Panc1 (cell line): ENCODE data around the gene CTXN1. TPM values are rescaled to one million over a fixed set of nuclear protein-coding genes. Genes with fewer than 3 reads are reported as not detected.

ENCODE experiments used
- ATAC-seq: fragments of 200-7000 bp; cut with Tn5 transposase; 2 replicates; pipeline ENCODE4 v1.9.1; 2020; ENCODE audit warnings: mild to moderate bottlenecking, moderate library complexity
- BruUV-seq: library from RNA; stranded (reverse); fragments of 400-500 nt; replicated peaks from 2 replicates; lab custom pipeline; 2021; lab: Mats Ljungman, UMichigan
- CTCF ChIA-PET: fragments of 300-600 bp; sonication (Branson Sonifier 250); formaldehyde crosslinking; loops from one replicate; lab custom pipeline; 2022; ENCODE audit warnings: antibody characterized with exemption; lab: Charles Lee
- POLR2A ChIA-PET: fragments of 300-600 bp; sonication (Branson Sonifier 250); formaldehyde crosslinking; loops from one replicate; lab custom pipeline; 2022; ENCODE audit warnings: antibody characterized with exemption; lab: Charles Lee
- DNase-seq: peaks from one replicate; pipeline ENCODE4 v3.0.0-alpha.2; 2010; ENCODE audit warnings: low read depth, low spot score
- H3K27ac ChIP-seq: 2 replicates; pipeline ENCODE4 v1.5.1; 2011; ENCODE audit warnings: mild to moderate bottlenecking, low read length, inconsistent platforms
- H3K27me3 ChIP-seq: fragments of 200-500 bp; sonication (Bioruptor generic); 2 replicates; pipeline ENCODE4 v1.6.0; 2014; ENCODE audit warnings: low read length, inconsistent platforms; ENCODE audit not compliant: control insufficient read depth, insufficient read depth
- H3K36me3 ChIP-seq: fragments of 200-500 bp; sonication (Bioruptor generic); 2 replicates; pipeline ENCODE4 v1.5.1; 2014; ENCODE audit warnings: inconsistent platforms, mild to moderate bottlenecking, low read length, moderate library complexity; ENCODE audit not compliant: control insufficient read depth, insufficient read depth
- H3K4me1 ChIP-seq: 2 replicates; pipeline ENCODE4 v1.5.1; 2011; ENCODE audit warnings: inconsistent platforms, mild to moderate bottlenecking, low read length, moderate library complexity; ENCODE audit not compliant: control insufficient read depth, insufficient read depth
- H3K4me3 ChIP-seq, 2 experiments: 2 replicates each; pipeline ENCODE4 v1.5.1; 2011 to 2012; ENCODE audit warnings: low read depth in 2 of 2, low read length in 2 of 2, mild to moderate bottlenecking in 2 of 2, inconsistent platforms in 1 of 2, moderate library complexity in 1 of 2
- H3K9me3 ChIP-seq: fragments of 200-500 bp; sonication (Bioruptor generic); 2 replicates; pipeline ENCODE4 v1.5.1; 2014; ENCODE audit warnings: low read depth, mild to moderate bottlenecking, inconsistent platforms, low read length, moderate library complexity; ENCODE audit not compliant: control insufficient read depth, insufficient read depth
- POLR2AphosphoS5 ChIP-seq: IDR thresholded peaks from 2 replicates; pipeline ENCODE4 v1.6.1; 2012; ENCODE audit warnings: mild to moderate bottlenecking, low read depth, low read length, moderate library complexity
- SIN3A ChIP-seq: IDR thresholded peaks from 2 replicates; pipeline ENCODE4 v1.6.1; 2012; ENCODE audit warnings: low read depth, mild to moderate bottlenecking, low read length, moderate library complexity, borderline replicate concordance; ENCODE audit not compliant: insufficient read depth
- TCF7L2 ChIP-seq: IDR thresholded peaks from 2 replicates; pipeline ENCODE4 v1.6.1; 2011; ENCODE audit warnings: mild to moderate bottlenecking, low read depth, low read length, inconsistent platforms
- in situ Hi-C: cut with HindIII; loops from 2 replicates; pipeline ENCODE4 v1.10.0; 2016; ENCODE audit warnings: low sequenced_read_pairs, low pct_unique_long_range_greater_than_20kb
- intact Hi-C: fragments of 100-400 bp; cut with micrococcal nuclease; formaldehyde crosslinking; loops from one replicate; pipeline ENCODE4 v1.10.0; 2022; ENCODE audit not compliant: unreplicated experiment
- total RNA-seq: library from RNA; stranded (reverse); gene quantifications from one replicate; pipeline ENCODE4 v1.2.1, GENCODE V29; 2021; ENCODE audit not compliant: unreplicated experiment
- TF ChIP-seq, protein P1 (sequence below), 2 experiments: IDR thresholded peaks; 2 replicates each; pipeline ENCODE4 v1.6.1; 2011 to 2012; ENCODE audit warnings: low read depth in 2 of 2, control low read depth in 1 of 2, low read length in 1 of 2, mild to moderate bottlenecking in 1 of 2, moderate library complexity in 1 of 2; ENCODE audit not compliant: insufficient read depth in 1 of 2
- TF ChIP-seq, protein P2 (sequence below): fragments of 450-650 bp; IDR thresholded peaks from 2 replicates; pipeline ENCODE4 v1.5.1; 2017; ENCODE audit warnings: mild to moderate bottlenecking

Gene CTXN1
- total RNA-seq, 1 experiment from 2014 or later = 89.4 TPM

DNA sequence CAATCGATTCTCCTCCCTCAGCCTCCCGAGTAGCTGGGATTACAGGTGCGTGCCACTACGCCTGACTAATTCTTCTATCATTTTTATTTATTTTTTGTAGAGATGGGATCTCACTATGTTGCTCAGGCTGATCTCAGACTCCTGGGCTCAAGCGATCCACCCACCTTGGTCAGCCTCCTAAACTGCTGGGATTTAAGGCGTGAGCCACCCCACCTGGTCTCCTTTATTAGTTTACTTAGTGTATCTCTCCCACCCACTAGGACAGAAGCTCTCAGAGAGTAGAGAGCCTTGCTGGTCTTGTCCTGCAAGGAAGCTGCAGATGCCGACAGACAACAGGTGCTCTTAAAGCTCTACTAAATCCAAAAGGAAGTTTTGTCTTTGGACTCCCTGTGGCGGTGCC lies 40.1 kb downstream of the CTXN1 start:
- in situ Hi-C loops = no loop called here
- CTCF ChIA-PET = interaction anchor here (0.6 kb wide), 1 partner anchor 60 kb away, joined by 7 read pairs; no protein-coding TSS in a partner anchor

DNA sequence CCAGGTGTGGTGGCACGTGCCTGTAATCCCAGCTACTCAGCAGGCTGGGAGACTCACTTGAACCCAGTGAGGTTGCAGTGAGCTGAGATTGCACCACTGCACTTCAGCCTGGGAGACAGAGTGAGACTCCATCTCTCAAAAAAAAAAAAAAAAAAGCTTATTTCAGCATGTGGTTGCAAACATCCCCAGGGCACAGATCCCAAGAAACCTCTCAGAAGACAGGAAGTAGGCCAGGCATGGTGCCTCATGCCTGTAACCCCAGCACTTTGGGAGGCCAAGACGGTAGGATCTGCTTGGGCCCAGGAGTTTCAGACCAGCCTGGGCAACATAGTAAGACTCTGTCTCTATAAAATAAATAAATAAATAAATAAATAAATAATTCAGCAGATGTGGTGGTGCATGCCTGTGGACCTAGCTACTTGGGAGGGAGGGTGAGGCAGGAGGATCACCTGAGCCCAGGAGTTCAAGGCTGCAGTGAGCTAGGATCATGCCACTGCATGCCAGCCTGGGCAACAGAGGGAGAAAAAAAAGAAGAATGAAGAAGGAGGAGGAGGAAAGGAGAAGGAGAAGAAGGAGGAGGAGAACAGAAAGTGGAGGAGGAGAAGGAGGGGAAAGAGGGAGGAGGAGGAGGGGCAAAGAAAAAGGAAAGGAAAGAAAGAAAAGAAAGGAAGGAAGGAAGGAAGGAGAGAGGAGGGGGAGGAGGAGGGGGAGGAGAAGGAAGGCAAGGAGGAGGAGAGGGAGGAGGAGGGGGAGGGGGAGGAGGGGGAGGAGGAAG lies 42.0 kb downstream of the CTXN1 start:
- Histone ChIP-seq H3K27me3 (no peaks in the 10 kb centered on the region), H3K27ac (no peak overlapping the region), H3K4me3 (no peak overlapping the region), H3K4me1 (no peaks in the 10 kb centered on the region), H3K9me3 (no peaks in the 10 kb centered on the region), H3K36me3 (peaks cover 3% of the 10 kb centered on the region; the same call in 1 of the 2 replicates)
- in situ Hi-C loops = no loop called here
- ChIA-PET POLR2A (interaction anchor here (0.5 to 0.6 kb wide), 3 partner anchors 9 to 23 kb away, joined by 5 to 11 read pairs (median 5); no protein-coding TSS in a partner anchor), CTCF (interaction anchor here (0.6 kb wide), 1 partner anchor 17 kb away, joined by 8 read pairs; no protein-coding TSS in a partner anchor)
- no peak for DNase-seq
- BruUV-seq = no TSS peak
- TF ChIP-seq POLR2AphosphoS5 (no peak), TCF7L2 (no peak)
- TF ChIP-seq, protein P1, sequence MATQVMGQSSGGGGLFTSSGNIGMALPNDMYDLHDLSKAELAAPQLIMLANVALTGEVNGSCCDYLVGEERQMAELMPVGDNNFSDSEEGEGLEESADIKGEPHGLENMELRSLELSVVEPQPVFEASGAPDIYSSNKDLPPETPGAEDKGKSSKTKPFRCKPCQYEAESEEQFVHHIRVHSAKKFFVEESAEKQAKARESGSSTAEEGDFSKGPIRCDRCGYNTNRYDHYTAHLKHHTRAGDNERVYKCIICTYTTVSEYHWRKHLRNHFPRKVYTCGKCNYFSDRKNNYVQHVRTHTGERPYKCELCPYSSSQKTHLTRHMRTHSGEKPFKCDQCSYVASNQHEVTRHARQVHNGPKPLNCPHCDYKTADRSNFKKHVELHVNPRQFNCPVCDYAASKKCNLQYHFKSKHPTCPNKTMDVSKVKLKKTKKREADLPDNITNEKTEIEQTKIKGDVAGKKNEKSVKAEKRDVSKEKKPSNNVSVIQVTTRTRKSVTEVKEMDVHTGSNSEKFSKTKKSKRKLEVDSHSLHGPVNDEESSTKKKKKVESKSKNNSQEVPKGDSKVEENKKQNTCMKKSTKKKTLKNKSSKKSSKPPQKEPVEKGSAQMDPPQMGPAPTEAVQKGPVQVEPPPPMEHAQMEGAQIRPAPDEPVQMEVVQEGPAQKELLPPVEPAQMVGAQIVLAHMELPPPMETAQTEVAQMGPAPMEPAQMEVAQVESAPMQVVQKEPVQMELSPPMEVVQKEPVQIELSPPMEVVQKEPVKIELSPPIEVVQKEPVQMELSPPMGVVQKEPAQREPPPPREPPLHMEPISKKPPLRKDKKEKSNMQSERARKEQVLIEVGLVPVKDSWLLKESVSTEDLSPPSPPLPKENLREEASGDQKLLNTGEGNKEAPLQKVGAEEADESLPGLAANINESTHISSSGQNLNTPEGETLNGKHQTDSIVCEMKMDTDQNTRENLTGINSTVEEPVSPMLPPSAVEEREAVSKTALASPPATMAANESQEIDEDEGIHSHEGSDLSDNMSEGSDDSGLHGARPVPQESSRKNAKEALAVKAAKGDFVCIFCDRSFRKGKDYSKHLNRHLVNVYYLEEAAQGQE (IDR thresholded peaks at IDR 0.05; ENCODE audit: insufficient read depth in 1 of 2, low read depth in 2 of 2, low read length in 1 of 2) = no peak
- intact Hi-C loops = no loop called here
- ATAC-seq = no peak

More for the DNA sequence above, 40.1 kb downstream of the CTXN1 start:
- no peaks in the 10 kb centered on the region for H3K9me3 ChIP-seq
- POLR2A ChIA-PET = interaction anchor here (0.5 kb wide), 1 partner anchor 14 kb away, joined by 3 read pairs; no protein-coding TSS in a partner anchor
- TF ChIP-seq, protein P2, sequence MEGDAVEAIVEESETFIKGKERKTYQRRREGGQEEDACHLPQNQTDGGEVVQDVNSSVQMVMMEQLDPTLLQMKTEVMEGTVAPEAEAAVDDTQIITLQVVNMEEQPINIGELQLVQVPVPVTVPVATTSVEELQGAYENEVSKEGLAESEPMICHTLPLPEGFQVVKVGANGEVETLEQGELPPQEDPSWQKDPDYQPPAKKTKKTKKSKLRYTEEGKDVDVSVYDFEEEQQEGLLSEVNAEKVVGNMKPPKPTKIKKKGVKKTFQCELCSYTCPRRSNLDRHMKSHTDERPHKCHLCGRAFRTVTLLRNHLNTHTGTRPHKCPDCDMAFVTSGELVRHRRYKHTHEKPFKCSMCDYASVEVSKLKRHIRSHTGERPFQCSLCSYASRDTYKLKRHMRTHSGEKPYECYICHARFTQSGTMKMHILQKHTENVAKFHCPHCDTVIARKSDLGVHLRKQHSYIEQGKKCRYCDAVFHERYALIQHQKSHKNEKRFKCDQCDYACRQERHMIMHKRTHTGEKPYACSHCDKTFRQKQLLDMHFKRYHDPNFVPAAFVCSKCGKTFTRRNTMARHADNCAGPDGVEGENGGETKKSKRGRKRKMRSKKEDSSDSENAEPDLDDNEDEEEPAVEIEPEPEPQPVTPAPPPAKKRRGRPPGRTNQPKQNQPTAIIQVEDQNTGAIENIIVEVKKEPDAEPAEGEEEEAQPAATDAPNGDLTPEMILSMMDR = no peak
- no peak for TF ChIP-seq TCF7L2
- no peak for TF ChIP-seq SIN3A
- no peak for TF ChIP-seq POLR2AphosphoS5
- TF ChIP-seq, protein P1 (IDR thresholded peaks at IDR 0.05; ENCODE audit: insufficient read depth in 1 of 2, low read depth in 2 of 2, low read length in 1 of 2) = no peak
- no peak overlapping the region for H3K27ac ChIP-seq
- no peaks in the 10 kb centered on the region for H3K4me1 ChIP-seq
- H3K36me3 ChIP-seq = peaks cover 3% of the 10 kb centered on the region; the same call in 1 of the 2 replicates
- H3K4me3 ChIP-seq = no peak overlapping the region
- BruUV-seq = no TSS peak
- intact Hi-C loops = no loop called here
- H3K27me3 ChIP-seq = no peaks in the 10 kb centered on the region
- no peak for ATAC-seq
- no peak for DNase-seq
